ENCODE results near the gene TUBA4A.
A peak's percentile ranks its signal among the peaks of the same experiment; 100 is the strongest.

Gene TUBA4A

GRCh38 chr2:219253753-219254589 is at the start of gene TUBA4A:
TUBA4A (minus strand) TSS chr2:219253918; CDS start chr2:219253858, 60 bp downstream.
- peak; percentile 92 for DNase-seq (ENCODE audit: low read depth)
- H3K4me3 ChIP-seq (ENCODE audit: low read depth, low read length) = peak within 1 kb of the TSS; percentile 76
- TF ChIP-seq CTCF (IDR thresholded peaks at IDR 0.05; ENCODE audit: insufficient read depth, low read depth, low read length, missing control alignments) = no peak

- no peak overlapping the region for H3K4me3 ChIP-seq (ENCODE audit: low read depth, low read length)
- TF ChIP-seq CTCF (IDR thresholded peaks at IDR 0.05; ENCODE audit: insufficient read depth, low read depth, low read length, missing control alignments) = no peak
- no peak for DNase-seq (ENCODE audit: low read depth)
Observed at GRCh38 chr2:219302412-219302968, 48.8 kb upstream of the TUBA4A start.

- no peak for DNase-seq (ENCODE audit: low read depth)
- no peak overlapping the region for H3K4me3 ChIP-seq (ENCODE audit: low read depth, low read length)
- no peak for TF ChIP-seq CTCF (IDR thresholded peaks at IDR 0.05; ENCODE audit: insufficient read depth, low read depth, low read length, missing control alignments)
Observed at GRCh38 chr2:219300022-219300421, 46.3 kb upstream of the TUBA4A start.

- no peak overlapping the region for H3K4me3 ChIP-seq (ENCODE audit: low read depth, low read length)
- DNase-seq (ENCODE audit: low read depth) = no peak
Observed at GRCh38 chr2:219299372-219299760, 45.6 kb upstream of the TUBA4A start.

GRCh38 chr2:219298759-219299371 is 45.1 kb upstream of the TUBA4A start:
- peak; percentile 84 for DNase-seq (ENCODE audit: low read depth)
- peak; percentile 98 for TF ChIP-seq CTCF (IDR thresholded peaks at IDR 0.05; ENCODE audit: insufficient read depth, low read depth, low read length, missing control alignments)
- H3K4me3 ChIP-seq (ENCODE audit: low read depth, low read length) = peak overlapping the region; percentile 16; the same call in 1 of the 2 replicates

More at GRCh38 chr2:219299372-219299760, 45.6 kb upstream of the TUBA4A start:
- no peak for TF ChIP-seq CTCF (IDR thresholded peaks at IDR 0.05; ENCODE audit: insufficient read depth, low read depth, low read length, missing control alignments)

GRCh38 chr2:219297766-219298456 is 44.2 kb upstream of the TUBA4A start:
- TF ChIP-seq CTCF (IDR thresholded peaks at IDR 0.05; ENCODE audit: insufficient read depth, low read depth, low read length, missing control alignments) = peak; percentile 11
- no peak for DNase-seq (ENCODE audit: low read depth)
- H3K4me3 ChIP-seq (ENCODE audit: low read depth, low read length) = no peak overlapping the region

All from GM12865 (cell line).